HL-60/S4 treated with phorbol 12-myristate 13-acetate at 8.2 ng/mL for 4 days and 3 days (cell line): ENCODE results near the gene SLC22A23.

ENCODE experiments used
- in situ Hi-C: fragments of 300-500 bp; cut with MboI; formaldehyde crosslinking; loops from 2 replicates; pipeline ENCODE4 v1.15.0; 2022; ENCODE audit warnings: low sequenced_read_pairs

The SLC22A23 gene

DNA sequence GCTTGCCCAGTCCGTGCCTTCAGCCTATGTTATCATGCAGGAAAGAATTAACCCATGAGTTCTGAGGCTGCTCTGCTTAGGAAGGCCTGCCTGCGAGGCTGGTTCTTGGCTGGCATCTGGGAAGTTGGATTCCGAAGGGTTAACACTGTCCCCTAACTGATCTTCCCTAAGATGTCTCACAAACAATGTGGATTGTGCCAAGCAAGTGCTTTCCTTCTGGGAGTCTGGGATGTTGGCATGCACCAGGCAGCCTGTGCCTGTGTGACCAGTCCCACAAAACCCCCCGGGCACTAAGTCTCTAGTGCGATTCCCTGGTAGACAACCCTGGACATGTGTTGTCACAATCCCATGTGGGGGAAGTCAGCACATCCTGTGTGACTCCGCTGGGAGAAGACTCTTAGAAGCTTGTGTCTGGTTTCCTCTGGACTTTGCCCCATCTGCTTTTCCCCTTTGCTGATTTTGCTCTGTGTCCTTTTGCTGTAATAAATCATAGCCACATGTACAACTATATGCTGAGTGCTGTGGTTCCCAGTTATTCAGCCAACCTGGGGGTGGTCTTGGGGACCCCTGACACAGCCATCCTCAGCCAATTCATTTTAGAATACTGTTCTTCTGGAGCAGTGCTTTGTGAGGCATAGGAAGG, 83.8 kb downstream of the SLC22A23 start:
- in situ Hi-C loops: no loop called here

DNA sequence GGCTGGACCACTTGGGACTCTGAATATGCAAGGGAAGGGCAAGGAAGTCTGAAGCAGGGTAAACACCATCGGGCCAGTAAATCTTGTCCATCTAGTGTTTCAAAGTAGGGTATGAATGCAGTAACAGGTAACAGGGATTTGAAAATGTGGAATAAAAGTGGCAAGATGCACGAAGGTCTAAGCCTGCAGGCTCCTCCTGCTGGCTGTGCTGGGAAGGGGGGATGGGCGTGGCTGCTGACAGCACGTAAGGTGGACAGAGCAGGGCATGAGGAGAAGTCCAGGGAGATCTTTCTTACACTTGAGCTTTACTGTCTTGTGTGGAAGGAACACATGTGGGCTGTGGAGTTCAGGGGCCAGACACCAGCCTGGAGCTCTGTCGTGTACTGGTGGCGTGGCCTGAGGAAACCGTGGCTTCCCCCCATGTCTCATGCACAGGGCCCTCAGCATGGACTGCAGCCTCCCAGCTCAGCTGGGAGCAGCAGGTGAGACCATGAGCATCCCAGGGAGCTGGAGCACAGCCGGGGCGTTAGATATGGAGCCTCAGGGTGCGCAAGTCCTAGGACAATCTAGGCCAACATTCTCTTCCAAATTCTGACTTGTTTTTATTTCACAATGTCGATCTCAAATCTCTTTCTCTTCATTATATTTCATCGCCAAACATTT, 84.5 kb downstream of the SLC22A23 start:
- in situ Hi-C loops: no loop called here

DNA sequence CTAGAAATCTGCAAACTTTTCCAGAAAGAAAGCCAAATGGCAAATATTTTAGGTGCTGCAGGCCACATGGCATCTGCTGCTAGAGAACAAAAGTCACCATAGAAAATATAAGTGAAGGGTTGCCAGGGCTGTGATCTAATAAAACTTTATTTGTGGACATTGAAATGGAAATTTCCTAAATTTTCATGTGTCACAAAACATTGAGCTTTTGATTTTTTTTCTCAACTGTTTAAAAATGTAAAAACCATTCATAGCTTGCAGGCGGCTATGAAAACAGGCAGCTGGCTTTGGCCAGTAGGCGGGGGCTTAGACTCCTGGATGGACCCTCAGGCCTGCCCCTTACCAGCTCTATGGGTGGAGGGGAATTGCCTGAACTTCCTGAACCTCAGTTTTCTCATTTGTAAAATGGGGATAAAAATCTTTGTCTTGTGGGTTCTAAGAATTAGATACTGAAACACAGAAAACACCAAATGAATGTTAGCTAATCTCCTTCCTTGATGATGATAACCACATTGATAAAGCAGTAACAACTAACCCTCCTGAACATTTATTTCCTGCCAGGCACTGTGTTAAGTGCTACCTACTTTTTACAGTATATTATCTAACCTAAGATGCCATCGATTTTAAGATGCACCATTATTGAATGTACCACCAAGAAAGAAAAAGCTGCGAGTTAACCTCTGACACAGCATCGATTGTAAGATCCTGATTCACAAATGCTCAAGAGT, 85.5 kb downstream of the SLC22A23 start:
- in situ Hi-C loops: no loop called here

DNA sequence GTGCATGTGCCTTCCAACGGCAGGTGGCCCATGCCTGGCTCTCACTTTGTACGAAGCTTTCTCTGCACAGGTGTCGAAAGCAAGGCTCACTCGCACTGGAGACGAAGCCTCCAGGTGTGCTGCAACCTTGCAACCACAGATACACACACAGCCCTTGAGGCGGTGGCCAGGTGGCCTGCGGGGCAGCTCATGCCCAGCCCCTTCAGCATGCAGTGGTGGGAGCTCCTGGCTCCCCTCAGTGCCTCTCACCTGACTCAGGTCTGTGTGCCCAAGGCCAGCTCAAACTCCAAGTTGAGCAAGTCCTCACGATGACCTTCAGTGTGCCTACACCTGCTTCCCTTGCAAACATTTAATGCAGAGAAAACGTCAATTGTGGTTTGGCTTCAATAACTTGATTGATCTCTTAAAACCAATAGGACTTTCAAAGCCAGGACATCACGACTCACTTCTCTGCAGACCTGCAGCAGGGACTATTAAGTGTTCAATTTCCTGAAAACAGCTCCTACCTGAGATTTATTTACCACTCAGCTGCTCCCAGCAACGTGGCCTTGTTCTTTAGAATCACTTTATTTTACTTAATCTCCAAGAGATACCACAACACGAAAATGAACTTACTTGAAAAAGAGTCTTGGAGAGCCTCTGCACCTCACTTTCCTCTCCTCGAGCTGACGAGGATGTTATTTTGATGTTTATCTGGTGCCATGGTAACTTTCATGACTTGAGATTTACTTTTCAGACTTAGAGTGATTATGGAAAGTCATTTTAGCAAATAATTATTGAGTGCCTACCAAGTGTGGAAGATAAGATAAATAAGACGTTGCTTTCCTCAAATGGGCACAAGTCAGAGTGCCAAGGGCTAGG, 86.3 kb downstream of the SLC22A23 start:
- in situ Hi-C loops: no loop called here

DNA sequence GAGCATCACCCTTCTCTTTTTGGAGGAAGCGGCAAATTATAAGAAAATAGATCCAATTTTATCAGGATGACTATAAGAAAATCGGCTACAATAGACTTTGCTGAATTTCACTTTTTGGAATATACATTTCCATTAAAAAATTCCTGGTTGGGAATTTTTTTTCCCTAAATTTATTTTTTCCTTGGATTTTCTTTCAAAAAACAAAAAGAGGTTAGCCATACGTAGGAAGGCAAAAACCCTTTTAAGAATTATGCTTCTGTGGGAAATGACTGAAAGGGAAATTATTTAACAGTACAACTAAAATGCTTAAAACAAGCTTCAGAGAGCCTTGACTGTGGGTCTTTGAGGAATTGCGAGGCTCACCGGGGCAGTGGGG, 86.9 kb downstream of the SLC22A23 start:
- in situ Hi-C loops: no loop called here

DNA sequence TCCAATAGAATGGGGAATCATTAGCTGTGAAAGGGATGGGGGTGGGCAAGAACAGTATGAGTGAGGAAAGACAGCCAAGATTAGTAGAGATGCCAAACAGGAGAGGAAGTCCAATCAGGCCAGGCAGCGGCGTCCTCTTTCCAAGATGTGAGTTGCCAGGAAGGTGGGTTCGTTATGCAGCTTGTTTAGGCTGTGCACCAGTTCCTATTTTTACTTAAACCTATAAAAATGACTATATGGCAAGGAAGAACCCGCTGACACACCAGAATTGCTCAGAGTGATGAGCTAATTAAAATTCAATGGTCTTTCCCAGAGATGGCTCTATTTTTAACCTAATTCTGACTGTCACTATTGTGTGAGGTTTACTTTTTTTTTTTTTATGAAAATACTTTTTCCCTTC, 88.2 kb downstream of the SLC22A23 start:
- in situ Hi-C loops: no loop called here

DNA sequence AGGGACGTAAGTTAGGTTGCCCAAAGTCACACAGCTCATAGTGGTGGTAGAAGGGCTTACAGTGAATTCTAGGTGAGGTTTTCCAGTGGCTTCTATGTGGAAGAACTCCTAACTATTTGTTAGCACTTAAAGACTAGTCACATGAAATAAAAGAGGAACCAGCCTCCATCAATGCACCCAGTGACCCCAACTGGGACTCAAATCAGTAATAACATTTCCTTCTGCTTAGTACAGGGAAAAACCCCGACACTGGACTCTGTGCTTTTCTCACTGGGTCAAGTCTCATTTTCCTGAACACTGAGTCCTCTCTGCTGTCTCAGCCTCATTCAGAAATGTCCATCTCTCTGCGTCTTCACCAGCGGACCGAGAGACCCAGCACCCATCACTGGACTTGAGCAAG, 89.2 kb downstream of the SLC22A23 start:
- in situ Hi-C loops: no loop called here

DNA sequence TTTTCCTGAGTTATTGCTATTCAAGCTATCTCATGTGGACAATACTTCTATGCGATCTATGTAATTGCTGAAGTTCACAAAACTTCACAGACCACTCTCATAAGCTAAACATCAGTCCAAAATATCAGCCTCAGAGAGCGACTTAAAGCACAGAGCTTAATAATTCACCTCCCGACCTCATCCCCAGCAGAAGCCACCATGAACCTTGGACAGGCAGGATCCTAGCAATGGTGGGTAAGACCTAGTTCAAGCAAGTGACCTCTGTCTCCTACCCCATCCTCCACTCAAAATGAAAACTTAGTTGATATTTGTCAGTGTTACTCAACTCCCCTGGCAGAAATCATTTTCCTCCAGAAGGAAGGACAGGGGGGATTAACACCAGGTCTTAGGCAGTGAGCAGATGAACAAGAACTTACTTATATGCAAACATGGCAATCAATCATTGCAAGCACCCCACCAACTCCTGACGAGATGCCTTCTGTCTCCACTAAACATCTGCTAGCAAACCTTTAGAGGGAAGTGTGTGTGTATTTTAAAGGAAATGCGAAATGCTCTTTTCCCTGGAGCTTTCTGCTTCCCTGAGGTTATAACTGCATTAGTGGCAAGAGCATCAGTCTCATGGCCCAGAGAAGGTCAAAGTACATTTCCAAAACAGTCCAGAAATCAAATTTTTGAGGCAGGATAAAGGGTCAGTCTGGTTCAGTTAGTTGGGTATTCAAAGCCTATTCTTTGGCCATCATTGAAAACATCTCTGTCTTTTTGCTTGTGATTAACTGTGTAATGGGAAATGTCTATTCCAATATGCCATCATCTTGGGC, 90.0 kb downstream of the SLC22A23 start:
- in situ Hi-C loops: no loop called here

DNA sequence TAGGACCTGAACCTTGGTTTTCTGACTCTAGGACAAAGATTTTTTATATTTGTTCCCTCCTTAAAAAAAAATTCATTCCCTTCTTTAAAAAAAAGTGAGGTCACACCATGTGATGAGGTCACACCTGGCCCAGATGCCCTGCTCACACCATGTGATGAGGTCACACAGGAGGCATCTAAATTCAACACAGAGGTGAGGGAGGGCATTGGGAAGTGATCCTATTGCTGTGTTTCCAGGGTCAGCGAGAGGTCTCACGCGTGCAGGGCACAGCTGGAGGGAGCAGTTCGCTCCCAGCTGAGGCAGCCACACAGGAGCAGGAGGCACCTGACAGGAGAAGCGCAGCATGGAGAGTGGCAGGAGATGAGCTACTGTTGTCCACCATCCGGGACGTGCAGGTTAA, 92.5 kb downstream of the SLC22A23 start:
- in situ Hi-C loops: no loop called here

DNA sequence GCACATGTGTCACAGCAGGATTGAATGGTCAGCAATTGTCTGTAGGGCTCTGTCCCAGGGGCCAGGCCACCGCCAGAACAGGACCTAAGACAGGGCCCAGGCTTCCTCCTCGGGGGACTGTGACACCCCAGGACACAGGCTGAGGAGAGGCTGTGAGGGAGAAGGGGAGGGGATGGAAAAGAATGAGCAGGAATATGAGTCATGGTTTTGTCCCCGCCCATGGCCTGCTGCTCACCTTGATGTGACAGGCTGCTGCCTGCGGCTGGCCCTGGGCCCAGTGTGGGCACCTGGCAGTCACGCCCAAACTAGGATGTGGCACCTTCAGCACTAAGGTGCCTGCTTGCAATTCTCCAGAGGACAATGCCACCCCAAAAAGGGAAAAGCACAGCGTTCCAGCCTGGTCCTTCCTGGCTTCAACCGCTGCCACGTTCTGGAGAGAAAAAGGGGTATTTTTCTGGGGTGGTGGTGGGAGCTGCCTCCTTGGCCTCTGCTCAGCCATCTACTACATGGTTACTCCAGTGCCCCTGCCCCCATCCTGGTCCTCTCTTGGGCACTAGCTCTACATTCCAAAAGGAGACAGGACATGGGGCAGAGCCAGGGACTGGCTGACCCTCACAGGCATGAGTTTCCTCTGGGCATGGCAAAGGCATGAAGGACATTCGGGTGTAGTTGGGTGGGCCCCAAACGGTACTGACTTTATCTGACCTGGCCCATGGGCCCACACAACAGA, 93.4 kb downstream of the SLC22A23 start:
- in situ Hi-C loops: no loop called here

DNA sequence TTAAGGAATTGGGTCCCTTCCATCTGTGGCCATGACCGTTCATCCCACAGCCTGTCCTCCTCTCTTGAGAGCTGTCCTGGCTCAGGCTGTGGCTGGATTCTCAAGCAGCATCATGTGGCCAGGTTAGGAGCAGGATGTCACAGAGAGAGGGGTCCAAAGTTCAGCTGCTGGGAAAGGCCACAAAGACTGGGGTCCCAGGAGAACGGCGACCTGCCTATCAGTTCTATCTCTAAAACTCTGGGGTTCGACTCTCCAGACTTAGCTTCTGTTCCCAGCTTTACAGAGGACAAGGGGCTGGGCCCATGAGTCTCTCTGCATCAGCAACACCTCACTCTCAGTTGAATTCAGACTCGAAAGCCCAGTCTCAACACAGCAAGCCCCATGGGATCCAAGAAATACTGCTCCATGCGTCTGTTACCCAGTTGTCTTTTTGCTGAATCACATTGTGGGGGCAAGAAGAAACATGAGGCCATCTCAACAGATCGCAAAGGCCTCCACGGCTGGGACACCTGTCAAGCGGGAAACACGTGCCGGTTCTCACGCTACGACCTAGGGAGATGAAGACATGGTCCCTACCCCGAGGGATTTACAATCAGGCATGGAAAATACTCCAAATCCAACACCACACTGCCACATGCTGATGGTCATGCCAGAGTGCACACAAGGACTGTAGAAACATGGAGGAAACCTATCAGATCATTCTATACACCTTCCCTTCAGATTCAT, 95.4 kb downstream of the SLC22A23 start:
- in situ Hi-C loops: no loop called here

DNA sequence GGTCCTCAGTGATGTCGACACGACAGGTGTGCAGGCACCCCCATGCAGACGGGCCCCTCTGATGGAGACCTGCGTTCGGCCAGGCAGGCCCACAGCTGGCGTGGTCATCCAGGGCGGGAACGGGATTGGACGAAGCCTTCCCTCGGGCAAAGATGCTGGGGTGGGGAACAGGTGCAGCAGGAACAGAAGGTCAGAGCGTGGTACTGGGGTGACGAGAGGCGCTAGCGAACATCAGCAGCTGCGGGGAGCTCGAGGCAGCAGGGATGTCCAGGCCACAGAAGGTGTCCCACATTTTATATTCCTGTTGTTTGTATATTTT, 96.2 kb downstream of the SLC22A23 start:
- in situ Hi-C loops: no loop called here

DNA sequence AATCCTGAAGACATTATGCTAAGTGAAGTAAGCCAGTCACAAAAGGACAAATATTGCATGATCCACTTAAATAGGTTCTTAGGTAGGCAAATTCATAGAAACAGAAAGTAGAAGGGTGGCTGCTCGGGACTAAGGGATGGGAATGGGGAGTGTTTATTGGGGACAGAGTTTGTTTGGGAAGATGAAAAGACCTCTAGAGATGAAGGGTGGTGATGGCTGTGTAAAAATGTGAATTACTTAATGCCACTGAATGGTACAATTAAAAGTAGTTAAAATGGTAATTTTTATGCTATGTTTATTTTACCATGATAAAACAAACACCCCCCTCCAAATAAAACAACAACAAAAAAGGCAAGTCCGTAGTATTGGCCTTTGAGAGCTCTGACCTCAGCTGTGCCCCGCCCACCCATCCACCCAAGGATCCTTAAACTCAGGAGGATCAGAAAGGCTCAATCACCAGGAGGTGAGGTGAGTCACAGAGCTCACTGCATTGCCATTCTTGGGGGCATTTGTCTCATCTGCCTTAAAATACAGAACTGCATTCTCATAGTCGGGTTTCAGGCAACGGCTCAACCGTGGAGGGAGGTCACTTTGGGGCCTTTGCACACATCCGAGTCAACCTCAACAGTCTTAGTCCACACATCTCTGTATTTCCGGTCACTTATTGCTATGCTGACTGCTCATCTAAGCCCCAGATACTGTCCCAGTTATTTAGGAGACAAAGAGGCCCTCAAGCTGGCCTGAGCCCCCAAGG, 96.7 kb downstream of the SLC22A23 start:
- in situ Hi-C loops: no loop called here

DNA sequence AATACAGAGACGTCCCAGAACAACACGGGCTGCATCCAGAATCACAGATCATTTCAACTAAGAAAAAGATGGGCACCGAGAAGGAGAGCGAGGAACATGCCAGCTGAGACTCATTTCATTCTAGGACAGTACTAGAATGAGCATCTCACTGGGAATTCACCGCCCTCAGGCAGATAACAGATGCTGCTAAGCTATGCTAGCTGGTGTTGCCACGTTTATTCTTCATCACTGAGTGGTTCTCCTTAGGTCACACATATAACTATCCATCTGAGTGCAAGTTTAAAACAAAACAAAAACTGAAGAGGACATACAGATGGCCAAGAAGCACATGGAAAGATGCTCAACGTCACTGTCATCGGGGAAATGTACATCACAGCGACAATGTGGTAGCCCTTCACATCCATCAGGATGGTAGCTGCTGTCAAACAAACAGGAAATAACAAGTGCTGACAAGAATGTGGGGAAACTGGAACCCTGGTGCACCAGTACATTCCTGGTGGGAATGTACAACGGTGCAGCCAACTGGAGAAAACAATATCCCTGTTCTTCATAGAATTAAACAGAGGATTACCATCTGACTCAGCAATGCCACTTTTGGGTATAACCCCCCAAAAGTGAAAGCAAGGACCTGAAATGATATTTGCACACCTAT, 97.6 kb downstream of the SLC22A23 start:
- in situ Hi-C loops: no loop called here

DNA sequence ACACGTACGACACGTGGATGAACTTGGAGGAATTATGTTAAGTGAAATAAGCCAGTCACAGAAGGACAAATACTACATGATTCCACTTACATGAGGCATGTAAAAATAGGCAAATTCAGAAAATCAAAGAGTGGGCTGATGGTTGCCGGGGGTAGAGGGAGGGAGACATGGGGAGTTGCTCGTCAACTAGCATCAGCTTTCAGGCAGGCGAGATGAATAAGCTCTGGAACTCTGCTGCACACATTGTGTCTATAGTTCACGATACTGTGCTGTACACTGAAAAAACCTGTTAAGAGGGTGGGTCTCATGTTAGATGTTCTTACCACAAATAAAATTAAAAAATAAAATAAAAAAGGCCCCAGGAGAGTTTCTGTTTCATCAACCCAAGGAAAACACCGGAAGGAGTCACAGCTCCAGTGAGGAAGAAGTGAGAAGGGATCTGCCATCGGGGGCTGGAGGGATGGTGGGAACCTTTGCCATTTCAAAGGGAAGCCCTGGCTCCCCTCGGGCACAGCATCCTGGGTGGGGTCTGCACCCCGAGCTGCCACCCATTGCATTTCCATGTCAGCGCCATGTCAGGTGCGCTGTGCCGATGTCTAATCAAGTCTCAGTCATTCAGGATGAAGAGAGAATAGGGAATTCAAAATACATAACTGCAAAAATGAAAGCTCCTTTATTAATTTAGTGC, 98.3 kb downstream of the SLC22A23 start:
- in situ Hi-C loops: no loop called here

DNA sequence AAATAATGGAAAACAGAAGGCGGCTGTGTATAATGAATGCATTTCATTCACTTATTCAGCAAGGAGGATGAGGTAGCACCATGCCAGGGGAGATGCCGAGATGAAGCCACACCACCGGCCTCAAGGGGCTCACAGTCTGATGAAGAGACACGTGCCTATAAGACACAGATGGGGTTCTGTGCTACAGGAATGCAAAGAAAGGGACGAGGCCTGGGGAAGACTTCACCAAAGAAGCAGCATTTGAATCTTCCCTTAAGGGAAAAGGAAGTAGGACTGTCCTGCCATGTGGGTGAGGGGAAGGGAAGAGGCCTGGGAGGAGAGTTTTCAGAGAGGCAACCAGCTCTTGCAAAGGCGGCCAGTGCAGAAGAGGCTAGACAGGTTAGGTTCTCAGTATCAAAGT, 99.2 kb downstream of the SLC22A23 start:
- in situ Hi-C loops: no loop called here

DNA sequence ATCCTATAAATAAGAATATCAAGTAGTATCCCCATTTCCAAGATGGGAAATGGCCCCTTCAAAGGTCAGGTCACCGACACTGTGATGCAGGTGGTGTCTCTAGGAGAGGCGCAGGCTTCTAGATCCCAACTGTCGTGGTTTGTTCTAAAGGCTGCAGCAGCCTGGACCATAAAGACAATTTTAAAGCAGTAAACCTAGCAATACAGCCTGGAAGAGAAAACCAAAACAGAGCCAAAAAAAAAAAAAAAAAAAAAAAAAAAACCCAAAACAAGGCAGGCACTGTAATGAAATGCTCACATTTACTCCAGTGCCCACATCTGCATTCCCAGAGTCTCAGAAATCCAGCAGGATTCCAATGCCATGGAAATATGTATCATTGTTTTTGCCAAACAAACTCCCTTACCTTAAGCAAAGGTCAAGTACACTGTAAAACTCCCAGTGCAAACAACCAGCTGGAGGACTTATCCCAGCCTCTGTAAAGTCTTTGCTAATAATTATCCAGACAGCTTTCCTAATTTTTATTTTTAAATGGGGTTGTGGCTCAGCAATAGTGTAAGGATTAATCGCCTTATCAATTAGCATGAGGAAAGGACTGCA, 99.9 kb downstream of the SLC22A23 start:
- in situ Hi-C loops: no loop called here
